ENCODE results near the gene TXN2.

TXN2 gene

GRCh38 chr22:36486619-36487384, 5.4 kb upstream of the TXN2 start:
- peak; percentile 58 for DNase-seq (ENCODE audit: low read depth)

- no peak for DNase-seq (ENCODE audit: low read depth)
These were observed 473 bp downstream of the TXN2 start for GRCh38 chr22:36480941-36481392.

GRCh38 chr22:36478966-36479365, 2.5 kb downstream of the TXN2 start:
- DNase-seq (ENCODE audit: low read depth), result no peak

GRCh38 chr22:36475341-36475740, 6.1 kb downstream of the TXN2 start:
- DNase-seq (ENCODE audit: low read depth), result no peak

GRCh38 chr22:36472689-36473088, 8.8 kb downstream of the TXN2 start:
- no peak for DNase-seq (ENCODE audit: low read depth)

- no peak for DNase-seq (ENCODE audit: low read depth)
These were observed 10.1 kb downstream of the TXN2 start for GRCh38 chr22:36471341-36471821.

GRCh38 chr22:36470994-36471331, 10.5 kb downstream of the TXN2 start:
- DNase-seq (ENCODE audit: low read depth), result no peak

- DNase-seq (ENCODE audit: low read depth), result peak; percentile 68
These were observed 11.1 kb downstream of the TXN2 start for GRCh38 chr22:36470162-36470993.

- no peak for DNase-seq (ENCODE audit: low read depth)
These were observed 12.2 kb downstream of the TXN2 start for GRCh38 chr22:36469094-36469710.

GRCh38 chr22:36467946-36468345, 13.5 kb downstream of the TXN2 start:
- DNase-seq (ENCODE audit: low read depth), result no peak

GRCh38 chr22:36467042-36467810, 14.2 kb downstream of the TXN2 start:
- DNase-seq (ENCODE audit: low read depth), result no peak

GRCh38 chr22:36466258-36466657, 15.2 kb downstream of the TXN2 start:
- no peak for DNase-seq (ENCODE audit: low read depth)

- DNase-seq (ENCODE audit: low read depth), result no peak
These were observed 16.0 kb downstream of the TXN2 start for GRCh38 chr22:36465232-36466021.

GRCh38 chr22:36464715-36465231, 16.7 kb downstream of the TXN2 start:
- no peak for DNase-seq (ENCODE audit: low read depth)

- no peak for DNase-seq (ENCODE audit: low read depth)
These were observed 17.7 kb downstream of the TXN2 start for GRCh38 chr22:36463783-36464184.

GRCh38 chr22:36461665-36462649, 19.5 kb downstream of the TXN2 start:
- no peak for DNase-seq (ENCODE audit: low read depth)

- DNase-seq (ENCODE audit: low read depth), result no peak
These were observed 21.2 kb downstream of the TXN2 start for GRCh38 chr22:36460202-36460601.

GRCh38 chr22:36457688-36458450, 23.6 kb downstream of the TXN2 start:
- DNase-seq (ENCODE audit: low read depth), result no peak

GRCh38 chr22:36456464-36456845, 25.0 kb downstream of the TXN2 start:
- DNase-seq (ENCODE audit: low read depth), result no peak
